ENCODE results near the gene RIMS4.

DNA sequence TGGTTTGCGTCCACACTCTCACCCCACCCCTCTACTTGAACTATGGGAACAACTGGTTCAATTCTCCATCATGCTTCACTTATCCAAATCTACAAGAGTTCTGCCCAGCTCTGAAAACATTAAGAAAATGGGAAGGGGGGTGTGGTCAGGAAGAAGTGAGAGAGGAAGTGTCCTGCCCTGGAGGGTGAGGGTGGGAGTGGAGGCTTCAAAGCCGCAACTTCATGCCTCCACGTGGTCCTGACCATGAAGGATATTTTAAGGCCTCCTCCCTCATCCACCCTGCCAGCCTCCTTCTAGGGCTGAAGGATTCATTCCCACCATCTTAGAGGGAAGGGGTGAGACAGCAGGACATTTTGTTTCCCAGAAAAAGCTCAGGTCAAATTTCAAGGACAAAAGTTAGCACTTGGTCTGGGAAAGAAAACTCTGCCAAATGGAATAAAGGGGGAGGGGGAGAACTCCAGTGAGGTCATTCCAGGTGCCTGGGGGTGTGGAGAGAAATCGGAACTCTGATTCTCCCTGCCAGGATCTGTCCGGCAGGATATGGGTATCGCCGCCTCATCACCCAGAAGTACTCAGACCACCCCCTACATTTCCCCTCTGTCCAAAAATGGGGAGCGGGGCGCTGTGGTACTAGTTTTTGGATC, 4.9 kb downstream of the RIMS4 start:
- TF ChIP-seq, protein P1, sequence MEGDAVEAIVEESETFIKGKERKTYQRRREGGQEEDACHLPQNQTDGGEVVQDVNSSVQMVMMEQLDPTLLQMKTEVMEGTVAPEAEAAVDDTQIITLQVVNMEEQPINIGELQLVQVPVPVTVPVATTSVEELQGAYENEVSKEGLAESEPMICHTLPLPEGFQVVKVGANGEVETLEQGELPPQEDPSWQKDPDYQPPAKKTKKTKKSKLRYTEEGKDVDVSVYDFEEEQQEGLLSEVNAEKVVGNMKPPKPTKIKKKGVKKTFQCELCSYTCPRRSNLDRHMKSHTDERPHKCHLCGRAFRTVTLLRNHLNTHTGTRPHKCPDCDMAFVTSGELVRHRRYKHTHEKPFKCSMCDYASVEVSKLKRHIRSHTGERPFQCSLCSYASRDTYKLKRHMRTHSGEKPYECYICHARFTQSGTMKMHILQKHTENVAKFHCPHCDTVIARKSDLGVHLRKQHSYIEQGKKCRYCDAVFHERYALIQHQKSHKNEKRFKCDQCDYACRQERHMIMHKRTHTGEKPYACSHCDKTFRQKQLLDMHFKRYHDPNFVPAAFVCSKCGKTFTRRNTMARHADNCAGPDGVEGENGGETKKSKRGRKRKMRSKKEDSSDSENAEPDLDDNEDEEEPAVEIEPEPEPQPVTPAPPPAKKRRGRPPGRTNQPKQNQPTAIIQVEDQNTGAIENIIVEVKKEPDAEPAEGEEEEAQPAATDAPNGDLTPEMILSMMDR (IDR thresholded peaks at IDR 0.05 in 2 of 3, conservative IDR thresholded peaks at IDR 0.05 in 1 of 3; ENCODE audit: control insufficient read depth in 2 of 3, extremely low read depth in 1 of 3, insufficient read depth in 1 of 3, low read depth in 3 of 3, low read length in 3 of 3): no peak
- TF ChIP-seq POLR2A (IDR thresholded peaks at IDR 0.05; ENCODE audit: low read depth, low read length): no peak
- TF ChIP-seq JUNB (IDR thresholded peaks at IDR 0.05): no peak
- no peak for TF ChIP-seq EP300 (IDR thresholded peaks at IDR 0.05; ENCODE audit: borderline replicate concordance in 1 of 2, control insufficient read depth in 1 of 2, low read depth in 2 of 2, low read length in 2 of 2)
- TF ChIP-seq GATAD2B (conservative IDR thresholded peaks at IDR 0.05; ENCODE audit: low read depth): no peak
- TF ChIP-seq, protein P2, sequence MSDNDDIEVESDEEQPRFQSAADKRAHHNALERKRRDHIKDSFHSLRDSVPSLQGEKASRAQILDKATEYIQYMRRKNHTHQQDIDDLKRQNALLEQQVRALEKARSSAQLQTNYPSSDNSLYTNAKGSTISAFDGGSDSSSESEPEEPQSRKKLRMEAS (IDR thresholded peaks at IDR 0.05; ENCODE audit: low read depth, low read length): no peak
- TF ChIP-seq BHLHE40 (IDR thresholded peaks at IDR 0.05; ENCODE audit: borderline replicate concordance in 1 of 2, low read depth in 2 of 2, low read length in 1 of 2): no peak
- no peak for TF ChIP-seq ZNF687 (IDR thresholded peaks at IDR 0.05)
- TF ChIP-seq ZBTB40 (IDR thresholded peaks at IDR 0.05; ENCODE audit: borderline replicate concordance): no peak
- no peak for TF ChIP-seq HDGF (IDR thresholded peaks at IDR 0.05)
- no peak for TF ChIP-seq STAT1 (conservative IDR thresholded peaks at IDR 0.05)
- no peak for TF ChIP-seq POLR2AphosphoS5 (IDR thresholded peaks at IDR 0.05; ENCODE audit: low read length)
